ENCODE results near the gene LHPP. TPM values are rescaled to one million over a fixed set of nuclear protein-coding genes. Genes with fewer than 3 reads are reported as not detected.

The LHPP gene
- polyA plus RNA-seq, 2 of the 4 experiments (the other 2 are of a cell fraction) = 14.4 to 18.6 TPM

GRCh38 chr10:124615259-124615658, 153.6 kb downstream of the LHPP start (continued):
- TF ChIP-seq SMC3 (IDR thresholded peaks at IDR 0.05) (no peak), EP300 (IDR thresholded peaks at IDR 0.05) (no peak), MYC (IDR thresholded peaks at IDR 0.05; ENCODE audit: borderline replicate concordance, low read length) (no peak), RAD21 (conservative IDR thresholded peaks at IDR 0.05 in 1 of 2, IDR thresholded peaks at IDR 0.05 in 1 of 2) (no peak), FOXS1 (CRISPR knock-in tag; IDR thresholded peaks at IDR 0.05) (no peak)

- CTCF ChIA-PET = interaction anchor here (0.9 to 1.1 kb wide), 2 partner anchors 11 to 129 kb away, joined by 3 read pairs; no protein-coding TSS in a partner anchor
- H3K9me3 ChIP-seq = no peaks in the 10 kb centered on the region
- 91% methylated on average over 23 of the region's 30 CpGs for WGBS (ENCODE audit: missing lambda C conversion rate)
- no peak for ATAC-seq
- H3K4me3 ChIP-seq = no peak overlapping the region
- POLR2A ChIA-PET = no interaction called here
- TF ChIP-seq USF2 (IDR thresholded peaks at IDR 0.05) (no peak), FOSL2 (IDR thresholded peaks at IDR 0.05) (no peak), FOSL2 (CRISPR knock-in tag; IDR thresholded peaks at IDR 0.05) (no peak), CHD2 (IDR thresholded peaks at IDR 0.05; ENCODE audit: low read length, partially characterized antibody) (no peak), EHF (CRISPR knock-in tag; IDR thresholded peaks at IDR 0.05) (no peak), SREBF2 (IDR thresholded peaks at IDR 0.05) (no peak), ELK1 (IDR thresholded peaks at IDR 0.05; ENCODE audit: low read depth, low read length) (no peak), BHLHE40 (IDR thresholded peaks at IDR 0.05; ENCODE audit: low read depth, low read length) (no peak), E2F6 (IDR thresholded peaks at IDR 0.05; ENCODE audit: borderline replicate concordance, low read depth) (no peak), MAFK (IDR thresholded peaks at IDR 0.05; ENCODE audit: partially characterized antibody) (no peak), HMGXB4 (CRISPR knock-in tag; IDR thresholded peaks at IDR 0.05; ENCODE audit: borderline replicate concordance) (no peak), REST (IDR thresholded peaks at IDR 0.05) (no peak), GATA3 (IDR thresholded peaks at IDR 0.05; ENCODE audit: borderline replicate concordance) (no peak), ZFP36 (IDR thresholded peaks at IDR 0.05; ENCODE audit: borderline replicate concordance, partially characterized antibody) (no peak), RARB (CRISPR knock-in tag; IDR thresholded peaks at IDR 0.05) (no peak), RNF2 (IDR thresholded peaks at IDR 0.05; ENCODE audit: borderline replicate concordance, low read depth) (no peak), FOXS1 (CRISPR knock-in tag; IDR thresholded peaks at IDR 0.05) (no peak), HOXB5 (CRISPR knock-in tag; IDR thresholded peaks at IDR 0.05) (no peak), RAD21 (conservative IDR thresholded peaks at IDR 0.05 in 1 of 2, IDR thresholded peaks at IDR 0.05 in 1 of 2) (no peak), MAX (IDR thresholded peaks at IDR 0.05) (no peak), SMC3 (IDR thresholded peaks at IDR 0.05) (no peak)
- no peak overlapping the region for H3K4me2 ChIP-seq
- FAIRE-seq = no peak
- no peak overlapping the region for H3K27ac ChIP-seq
- H3K4me1 ChIP-seq = peaks cover 4% of the 10 kb centered on the region; the same call in 1 of the 3 replicates
- no peak for DNase-seq (ENCODE audit: low read depth in 1 of 2, low spot score in 1 of 2)
These were observed 154.6 kb downstream of the LHPP start for GRCh38 chr10:124616040-124616835.
